GM06990 (cell line): ENCODE measurements around the gene GPR158.

Experiments used
- DNase-seq: peaks from one replicate; pipeline ENCODE4 v3.0.0-alpha.2; 2011; ENCODE audit not compliant: insufficient read length; ENCODE audit errors: extremely low read depth
- H3K27me3 ChIP-seq: replicated peaks from 2 replicates; pipeline ENCODE4 v1.6.0; 2011; ENCODE audit warnings: low read length; ENCODE audit not compliant: control insufficient read depth, insufficient read depth
- H3K36me3 ChIP-seq: 2 replicates; pipeline ENCODE4 v1.5.1; 2011; ENCODE audit warnings: low read length; ENCODE audit not compliant: control insufficient read depth, insufficient read depth
- H3K4me3 ChIP-seq: replicated peaks from 2 replicates; pipeline ENCODE4 v1.5.1; 2011; ENCODE audit warnings: low read depth, mild to moderate bottlenecking, control low read depth, low read length
- CTCF ChIP-seq: IDR thresholded peaks from 2 replicates; pipeline ENCODE4 v1.5.1; 2011; ENCODE audit warnings: low read length, control low read depth, mild to moderate bottlenecking, inconsistent platforms; ENCODE audit not compliant: insufficient read depth, poor library complexity, severe bottlenecking

GPR158 gene

GRCh38 chr10:25639646-25640045, 464.8 kb downstream of the GPR158 start:
- DNase-seq: no peak
- Histone ChIP-seq H3K27me3 (no peaks in the 10 kb centered on the region), H3K4me3 (no peak overlapping the region), H3K36me3 (no peaks in the 10 kb centered on the region)
- TF ChIP-seq CTCF: no peak

DNA sequence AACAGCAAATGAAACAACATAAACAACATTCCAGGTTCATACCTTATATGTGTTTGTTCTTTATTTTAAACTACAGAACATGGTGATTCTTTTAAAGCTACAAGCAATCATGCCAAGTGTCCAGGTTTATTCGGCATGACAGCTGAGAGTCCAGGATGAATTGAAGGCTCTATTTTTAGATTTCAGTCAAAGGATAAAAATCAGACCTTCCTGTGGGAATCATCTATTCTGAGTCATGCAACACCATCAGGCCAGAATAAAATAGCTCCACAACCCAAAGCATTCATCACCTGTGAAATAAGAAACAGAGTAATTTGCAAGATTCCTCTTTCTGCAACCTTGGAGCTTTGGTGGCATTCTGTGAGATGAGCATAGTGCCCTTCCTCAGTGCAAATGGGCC, 466.8 kb downstream of the GPR158 start:
- TF ChIP-seq CTCF: no peak
- H3K36me3 ChIP-seq: no peaks in the 10 kb centered on the region
- no peak overlapping the region for H3K4me3 ChIP-seq
- H3K27me3 ChIP-seq: no peaks in the 10 kb centered on the region
- no peak for DNase-seq

DNA sequence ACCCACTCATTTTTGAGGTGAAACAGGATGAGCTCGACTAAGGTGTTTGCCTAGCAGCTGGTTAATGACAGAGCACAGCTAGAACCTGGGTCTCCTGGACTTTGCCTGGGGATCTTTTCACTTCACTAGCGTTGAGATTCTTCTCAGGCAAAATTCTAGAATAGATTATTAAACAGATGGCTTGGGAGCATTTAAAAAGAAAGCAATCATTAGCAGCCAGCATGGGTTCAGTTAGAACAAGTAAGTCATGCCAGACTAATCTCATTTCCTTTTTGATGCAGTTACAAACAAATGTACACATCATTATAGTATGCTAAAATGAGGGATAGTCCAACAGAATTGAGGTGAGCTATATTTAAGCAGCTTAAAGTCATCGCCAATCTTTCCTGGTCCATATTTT, 467.9 kb downstream of the GPR158 start:
- H3K36me3 ChIP-seq: no peaks in the 10 kb centered on the region
- no peak for DNase-seq

GRCh38 chr10:25646371-25646770, 471.6 kb downstream of the GPR158 start:
- no peak for DNase-seq
- Histone ChIP-seq H3K27me3 (no peaks in the 10 kb centered on the region), H3K4me3 (no peak overlapping the region), H3K36me3 (no peaks in the 10 kb centered on the region)
- no peak for TF ChIP-seq CTCF

More for the DNA sequence above, 467.9 kb downstream of the GPR158 start:
- Histone ChIP-seq H3K4me3 (no peak overlapping the region), H3K27me3 (no peaks in the 10 kb centered on the region)
- no peak for TF ChIP-seq CTCF

- TF ChIP-seq CTCF: no peak
- Histone ChIP-seq H3K36me3 (no peaks in the 10 kb centered on the region), H3K4me3 (no peak overlapping the region), H3K27me3 (no peaks in the 10 kb centered on the region)
- no peak for DNase-seq
These were observed 476.7 kb downstream of the GPR158 start for GRCh38 chr10:25651534-25651933.
